HepG2 (cell line): ENCODE results near the gene DCUN1D3.

Source experiments
- ETV5 ChIP-seq: IDR thresholded peaks from 2 replicates; pipeline ENCODE4 v1.6.1; 2018; ENCODE audit warnings: missing biosample characterization, missing genetic modification reagents, inconsistent platforms, borderline replicate concordance
- EZH2 ChIP-seq: conservative IDR thresholded peaks from 2 replicates; pipeline ENCODE4 v1.6.1; 2012; ENCODE audit warnings: mild to moderate bottlenecking, low read depth, low read length, moderate library complexity
- GPN1 ChIP-seq: sonication (generic); formaldehyde crosslinking; IDR thresholded peaks from 2 replicates; pipeline ENCODE4 v1.5.1; 2020; ENCODE audit warnings: missing genetic modification reagents, borderline replicate concordance
- MIXL1 ChIP-seq: IDR thresholded peaks from 2 replicates; pipeline ENCODE4 v1.6.1; 2016
- TCF12 ChIP-seq, 2 experiments: fragments of 450-650 bp in 1 of 2; sonication (generic) in 1 of 2; formaldehyde crosslinking in 1 of 2; IDR thresholded peaks; 2 replicates each; pipeline versions ENCODE4 v1.6.1 to v1.8.0; 2017 to 2022; ENCODE audit warnings: antibody characterized with exemption in 1 of 2, mild to moderate bottlenecking in 1 of 2, missing genetic modification reagents in 1 of 2, moderate library complexity in 1 of 2
- YY1 ChIP-seq: IDR thresholded peaks from 2 replicates; pipeline ENCODE4 v1.6.1; 2011; ENCODE audit warnings: low read length, low read depth, moderate library complexity, mild to moderate bottlenecking; ENCODE audit not compliant: insufficient read depth, insufficient replicate concordance
- ZMYM3 ChIP-seq: sonication (generic); formaldehyde crosslinking; IDR thresholded peaks from 2 replicates; pipeline ENCODE4 v1.5.1; 2020; ENCODE audit warnings: mild to moderate bottlenecking, missing genetic modification reagents
- ZNF484 ChIP-seq: sonication (generic); formaldehyde crosslinking; IDR thresholded peaks from 2 replicates; pipeline ENCODE4 v1.5.1; 2020; ENCODE audit warnings: mild to moderate bottlenecking, low read depth, missing genetic modification reagents, borderline replicate concordance
- TF ChIP-seq, protein P1 (sequence below): sonication (generic); formaldehyde crosslinking; IDR thresholded peaks from one replicate; pipeline ENCODE4 v1.5.1; 2020; ENCODE audit warnings: mild to moderate bottlenecking, missing genetic modification reagents; ENCODE audit errors: not compliant biosample characterization

DNA sequence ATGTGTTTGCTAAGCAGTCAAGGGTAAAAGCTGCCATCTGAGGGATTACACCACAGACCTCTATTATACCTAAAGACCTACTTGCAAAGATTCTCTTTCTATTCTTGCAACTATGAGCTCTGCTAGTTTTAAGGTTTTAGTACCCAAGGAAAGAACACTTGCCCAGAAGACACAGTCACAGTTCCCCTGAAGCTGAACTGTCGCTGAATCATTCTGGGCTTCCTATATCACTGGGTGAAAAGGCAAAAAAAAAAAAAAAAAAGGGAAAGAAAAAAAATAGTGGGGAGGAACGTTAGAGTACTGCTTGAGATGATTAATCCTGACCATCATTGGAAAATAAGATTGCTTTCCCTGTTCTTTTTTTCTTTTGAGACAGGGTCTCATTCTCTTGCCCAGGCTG is 38.3 kb upstream of the DCUN1D3 start:
- TF ChIP-seq MIXL1 (CRISPR knock-in tag) (no peak), ETV5 (CRISPR knock-in tag) (no peak), EZH2 (no peak), GPN1 (CRISPR knock-in tag) (no peak), YY1 (no peak), TCF12 (IDR thresholded peaks at IDR 0.05) (no peak), TCF12 (CRISPR knock-in tag; IDR thresholded peaks at IDR 0.05) (no peak), ZNF484 (CRISPR knock-in tag) (no peak), ZMYM3 (CRISPR knock-in tag) (no peak)
- TF ChIP-seq, protein P1, sequence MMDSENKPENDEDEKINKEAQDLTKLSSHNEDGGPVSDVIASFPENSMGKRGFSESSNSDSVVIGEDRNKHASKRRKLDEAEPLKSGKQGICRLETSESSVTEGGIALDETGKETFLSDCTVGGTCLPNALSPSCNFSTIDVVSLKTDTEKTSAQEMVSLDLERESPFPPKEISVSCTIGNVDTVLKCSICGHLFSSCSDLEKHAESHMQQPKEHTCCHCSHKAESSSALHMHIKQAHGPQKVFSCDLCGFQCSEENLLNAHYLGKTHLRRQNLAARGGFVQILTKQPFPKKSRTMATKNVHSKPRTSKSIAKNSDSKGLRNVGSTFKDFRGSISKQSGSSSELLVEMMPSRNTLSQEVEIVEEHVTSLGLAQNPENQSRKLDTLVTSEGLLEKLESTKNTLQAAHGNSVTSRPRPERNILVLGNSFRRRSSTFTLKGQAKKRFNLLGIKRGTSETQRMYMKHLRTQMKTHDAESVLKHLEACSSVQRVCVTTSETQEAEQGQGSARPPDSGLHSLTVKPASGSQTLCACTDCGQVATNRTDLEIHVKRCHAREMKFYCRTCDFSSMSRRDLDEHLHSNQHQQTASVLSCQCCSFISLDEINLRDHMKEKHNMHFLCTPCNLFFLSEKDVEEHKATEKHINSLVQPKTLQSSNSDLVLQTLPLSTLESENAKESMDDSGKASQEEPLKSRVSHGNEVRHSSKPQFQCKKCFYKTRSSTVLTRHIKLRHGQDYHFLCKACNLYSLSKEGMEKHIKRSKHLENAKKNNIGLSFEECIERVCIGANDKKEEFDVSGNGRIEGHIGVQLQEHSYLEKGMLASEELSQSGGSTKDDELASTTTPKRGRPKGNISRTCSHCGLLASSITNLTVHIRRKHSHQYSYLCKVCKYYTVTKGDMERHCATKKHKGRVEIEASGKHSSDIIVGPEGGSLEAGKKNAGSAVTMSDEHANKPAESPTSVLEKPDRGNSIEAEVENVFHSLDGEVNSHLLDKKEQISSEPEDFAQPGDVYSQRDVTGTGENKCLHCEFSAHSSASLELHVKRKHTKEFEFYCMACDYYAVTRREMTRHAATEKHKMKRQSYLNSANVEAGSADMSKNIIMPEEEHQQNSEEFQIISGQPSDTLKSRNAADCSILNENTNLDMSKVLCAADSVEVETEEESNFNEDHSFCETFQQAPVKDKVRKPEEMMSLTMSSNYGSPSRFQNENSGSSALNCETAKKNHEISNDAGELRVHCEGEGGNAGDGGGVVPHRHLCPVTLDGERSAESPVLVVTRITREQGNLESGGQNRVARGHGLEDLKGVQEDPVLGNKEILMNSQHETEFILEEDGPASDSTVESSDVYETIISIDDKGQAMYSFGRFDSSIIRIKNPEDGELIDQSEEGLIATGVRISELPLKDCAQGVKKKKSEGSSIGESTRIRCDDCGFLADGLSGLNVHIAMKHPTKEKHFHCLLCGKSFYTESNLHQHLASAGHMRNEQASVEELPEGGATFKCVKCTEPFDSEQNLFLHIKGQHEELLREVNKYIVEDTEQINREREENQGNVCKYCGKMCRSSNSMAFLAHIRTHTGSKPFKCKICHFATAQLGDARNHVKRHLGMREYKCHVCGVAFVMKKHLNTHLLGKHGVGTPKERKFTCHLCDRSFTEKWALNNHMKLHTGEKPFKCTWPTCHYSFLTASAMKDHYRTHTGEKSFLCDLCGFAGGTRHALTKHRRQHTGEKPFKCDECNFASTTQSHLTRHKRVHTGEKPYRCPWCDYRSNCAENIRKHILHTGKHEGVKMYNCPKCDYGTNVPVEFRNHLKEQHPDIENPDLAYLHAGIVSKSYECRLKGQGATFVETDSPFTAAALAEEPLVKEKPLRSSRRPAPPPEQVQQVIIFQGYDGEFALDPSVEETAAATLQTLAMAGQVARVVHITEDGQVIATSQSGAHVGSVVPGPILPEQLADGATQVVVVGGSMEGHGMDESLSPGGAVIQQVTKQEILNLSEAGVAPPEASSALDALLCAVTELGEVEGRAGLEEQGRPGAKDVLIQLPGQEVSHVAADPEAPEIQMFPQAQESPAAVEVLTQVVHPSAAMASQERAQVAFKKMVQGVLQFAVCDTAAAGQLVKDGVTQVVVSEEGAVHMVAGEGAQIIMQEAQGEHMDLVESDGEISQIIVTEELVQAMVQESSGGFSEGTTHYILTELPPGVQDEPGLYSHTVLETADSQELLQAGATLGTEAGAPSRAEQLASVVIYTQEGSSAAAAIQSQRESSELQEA (CRISPR knock-in tag), result no peak
